Aorta (tissue), 5 donors: ENCODE measurements around the gene RAD51AP2. TPM values are rescaled to one million over a fixed set of nuclear protein-coding genes. Genes with fewer than 3 reads are reported as not detected.
A peak's percentile ranks its signal among the peaks of the same experiment; 100 is the strongest.

Experiments used
- ATAC-seq: fragments of 200-7000 bp; cut with Tn5 transposase; one replicate; pipeline ENCODE4 v1.9.1; 2022; ENCODE audit warnings: moderate library complexity; ENCODE audit not compliant: low FRiP score
- DNase-seq, 2 donors: peaks; one replicate each; pipeline ENCODE4 v3.0.0-alpha.2; 2020
- H3K27ac ChIP-seq, 2 donors: one replicate each; pipeline ENCODE4 v1.5.1; 2013; ENCODE audit warnings: low read length in 2 of 2, mild to moderate bottlenecking in 2 of 2, moderate library complexity in 2 of 2, control low read depth in 1 of 2, inconsistent platforms in 1 of 2, low read depth in 1 of 2
- H3K27me3 ChIP-seq, 2 donors: one replicate each; pipeline ENCODE4 v1.6.1; 2013; ENCODE audit warnings: control low read depth in 1 of 2, low read length in 1 of 2, mild to moderate bottlenecking in 1 of 2, moderate library complexity in 1 of 2; ENCODE audit not compliant: insufficient read depth in 2 of 2, control insufficient read depth in 1 of 2
- H3K36me3 ChIP-seq, 2 donors: one replicate each; pipeline ENCODE4 v1.6.1; 2013; ENCODE audit warnings: control low read depth in 1 of 2, low read length in 1 of 2, mild to moderate bottlenecking in 1 of 2; ENCODE audit not compliant: insufficient read depth in 2 of 2, control insufficient read depth in 1 of 2
- H3K4me1 ChIP-seq, 2 donors: one replicate each; pipeline ENCODE4 v1.6.1; 2013; ENCODE audit warnings: low read length in 2 of 2, control low read depth in 1 of 2, mild to moderate bottlenecking in 1 of 2, moderate library complexity in 1 of 2; ENCODE audit not compliant: insufficient read depth in 2 of 2, control insufficient read depth in 1 of 2
- H3K4me3 ChIP-seq, 2 donors: one replicate each; pipeline ENCODE4 v1.5.1; 2013; ENCODE audit warnings: low read length in 2 of 2, control low read depth in 1 of 2, mild to moderate bottlenecking in 1 of 2
- H3K9me3 ChIP-seq: one replicate; pipeline ENCODE4 v1.6.1; 2013; ENCODE audit warnings: mild to moderate bottlenecking, low read length; ENCODE audit not compliant: control insufficient read depth
- WGBS, 2 donors: extraction: QIAGEN DNeasy Blood & Tissue Kit; methylation state at CpG; one replicate each; pipeline ENCODE4 v1.1.7; 2013; 5-methylcytosine and 5-hydroxymethylcytosine counted together
- intact Hi-C, 2 donors: fragments of 100-400 bp; cut with DNase I; formaldehyde crosslinking; loops; one replicate each; pipeline versions ENCODE4 v1.14.2 to v1.15.0; 2022
- polyA plus RNA-seq, 2 donors: library from polyadenylated mRNA; stranded (reverse); fragments of 200-250 nt; gene quantifications; one replicate each; pipeline ENCODE4 v1.2.3, GENCODE V29; 2013
- total RNA-seq, 2 donors: library from RNA; stranded (reverse); fragmentation: NEBNext Ultra II Directional; extraction: Animal tissue kit (Norgen Biotek cat#: 25700); gene quantifications; one replicate each; pipeline ENCODE4 v1.2.1, GENCODE V29; 2021
- donor health status: healthy with polysubstance abuse.
- donor health status: Bipolar disorder and iron deficiency.
- donor health status: DM: no; HTN: no; CAD: no.
- donor health status: DM: no; HTN: no; CAD: no.
- donor health status: DM: yes; HTN: yes; CAD: no.

RAD51AP2 gene
- total and polyA plus RNA-seq, 4 donors, result 0.13 TPM; not detected in 3

DNA sequence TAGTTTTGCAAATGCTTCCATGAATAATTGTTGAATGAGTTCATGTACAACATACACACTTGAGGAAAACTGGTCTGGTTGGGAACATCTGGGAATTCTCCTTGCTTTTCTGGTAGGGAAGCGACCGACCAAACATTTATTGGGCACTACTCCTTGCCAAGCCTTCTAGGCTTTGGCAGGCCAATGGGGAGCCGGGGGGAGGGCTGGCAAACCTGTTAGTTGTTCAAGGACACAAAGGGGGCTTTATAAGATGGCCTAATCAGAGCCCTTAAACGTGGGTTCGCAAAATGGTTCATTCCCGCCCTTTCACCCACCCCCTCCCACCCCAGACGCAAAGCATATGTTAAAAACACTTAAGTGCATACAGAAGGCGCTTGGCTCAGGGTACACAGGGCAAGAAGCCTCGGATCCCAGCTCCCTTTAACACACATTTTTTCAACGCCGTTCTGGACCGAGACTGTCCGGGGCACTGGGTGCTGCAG, 21.4 kb upstream of the RAD51AP2 start:
- Histone ChIP-seq H3K4me1 (no peaks in the 10 kb centered on the region), H3K27ac (no peak overlapping the region), H3K27me3 (peaks cover 0 to 2% of the 10 kb centered on the region in 2 donors), H3K4me3 (peak overlapping the region in 1 of 2 donors; percentile 37), H3K36me3 (no peaks in the 10 kb centered on the region), H3K9me3 (no peaks in the 10 kb centered on the region)
- ATAC-seq, result no peak
- intact Hi-C loops, result no loop called here
- DNase-seq, result peak in 1 of 2 donors; percentile 54
- 6% methylated on average over 13 of the region's 13 CpGs for WGBS, 2 donors

DNA sequence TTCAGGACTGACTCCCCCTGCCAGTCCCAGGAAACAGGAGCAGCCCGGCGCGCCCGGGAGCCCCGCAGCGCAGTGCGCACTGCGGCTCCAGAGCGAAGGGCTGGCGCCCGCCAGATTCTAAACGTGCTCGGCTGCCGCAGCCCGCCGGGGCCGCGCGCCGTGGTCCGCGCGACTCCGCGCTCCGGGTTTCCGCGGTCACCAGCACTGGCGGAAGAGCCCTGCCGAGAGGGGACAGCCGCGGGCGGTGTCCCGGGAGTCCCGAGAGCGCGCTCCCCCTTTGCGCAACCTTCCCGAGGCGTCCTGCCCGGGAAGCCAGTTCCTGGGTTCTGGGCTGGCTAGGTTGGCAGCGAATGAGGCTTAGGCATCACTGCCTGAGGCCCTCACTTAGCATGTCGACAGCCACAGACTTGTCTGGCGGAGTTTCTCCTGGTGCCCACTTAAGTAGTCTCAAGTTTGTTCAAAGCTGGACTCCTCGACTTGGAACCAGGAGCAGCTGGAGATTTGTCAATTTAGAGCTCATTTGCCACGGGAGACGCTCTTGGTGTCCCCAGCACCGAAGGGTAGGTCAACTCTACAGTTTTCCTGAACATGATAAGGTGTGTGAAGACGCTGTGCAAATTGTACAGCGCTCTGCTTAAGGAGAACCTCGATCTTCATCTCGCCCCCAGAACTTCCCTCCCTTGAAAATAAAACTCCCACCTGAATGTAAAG, 20.8 kb upstream of the RAD51AP2 start:
- H3K4me3 ChIP-seq, result peak overlapping the region; percentile 30 to 54
- ATAC-seq (peak; percentile 88), DNase-seq (peak; percentile 64 to 83)
- peaks cover 0 to 2% of the 10 kb centered on the region in 2 donors for H3K27me3 ChIP-seq
- no peak overlapping the region for H3K27ac ChIP-seq
- WGBS, 2 donors, result 2% methylated on average over 50 to 52 of the region's 52 CpGs
- no peaks in the 10 kb centered on the region for H3K9me3 ChIP-seq
- intact Hi-C loops, result no loop called here
- H3K36me3 ChIP-seq, result no peaks in the 10 kb centered on the region
- H3K4me1 ChIP-seq, result no peaks in the 10 kb centered on the region

DNA sequence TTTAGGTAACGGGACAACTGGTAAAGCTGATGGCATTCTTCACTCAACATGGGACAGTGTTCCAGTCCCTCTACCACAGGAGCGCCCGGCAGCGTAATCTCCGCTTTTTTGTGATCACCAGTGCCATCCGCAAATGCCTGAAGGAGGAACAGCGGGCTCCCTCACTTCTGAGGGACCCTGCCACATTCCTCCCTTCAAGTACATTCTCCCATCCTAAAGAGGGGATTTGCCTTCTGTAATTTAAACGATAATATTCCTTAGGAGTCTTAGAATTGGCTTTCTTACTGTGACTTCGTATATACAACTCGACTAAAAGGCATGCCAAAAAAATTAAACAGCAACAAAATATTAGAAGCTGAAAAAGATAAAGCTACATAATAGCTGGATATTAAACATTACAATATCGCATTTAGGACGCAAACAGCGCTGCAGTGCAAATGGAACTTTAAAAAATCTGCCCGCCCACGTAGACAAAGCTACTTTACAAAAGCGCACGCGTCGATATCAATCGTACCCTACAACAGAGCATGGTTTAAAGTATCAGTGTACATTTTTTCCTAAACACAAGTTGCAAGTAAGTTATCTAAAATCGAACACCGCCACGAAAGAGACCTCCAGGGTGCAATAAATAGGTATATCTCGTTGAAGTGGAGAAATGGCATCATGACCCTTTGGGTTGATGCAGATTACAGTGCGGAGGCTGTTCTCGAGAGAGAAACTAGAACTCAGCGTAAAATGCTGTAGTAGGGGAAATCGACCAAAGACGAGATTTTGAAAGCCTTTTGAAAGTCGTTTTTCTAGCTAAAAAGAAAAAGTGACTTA, 20.0 kb upstream of the RAD51AP2 start:
- Histone ChIP-seq H3K27me3 (no peaks in the 10 kb centered on the region), H3K27ac (no peak overlapping the region)
- no peak for ATAC-seq

DNA sequence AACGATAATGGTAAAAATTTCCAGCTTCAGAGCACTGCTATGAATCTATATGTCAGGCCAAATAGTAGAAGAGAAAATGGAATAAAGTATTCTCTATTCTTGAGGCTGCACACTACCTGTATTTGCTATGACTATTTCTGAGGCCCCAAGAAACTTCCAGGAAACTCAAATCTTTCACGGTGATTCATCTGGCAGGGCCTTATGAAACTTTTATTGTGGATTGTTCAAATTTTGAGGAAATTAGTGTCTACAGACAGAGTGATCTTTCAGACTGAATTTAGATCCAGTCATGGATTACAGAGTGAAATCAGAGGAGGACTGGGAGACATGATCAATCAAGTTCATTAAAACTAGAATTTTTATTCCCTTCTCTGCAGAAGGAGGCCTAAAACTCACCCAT, 18.2 kb upstream of the RAD51AP2 start:
- DNase-seq, result no peak
- WGBS, 2 donors, result 92% methylated on average over 2 of the region's 2 CpGs
- no peaks in the 10 kb centered on the region for H3K9me3 ChIP-seq
- H3K4me3 ChIP-seq, result no peak overlapping the region
- no peaks in the 10 kb centered on the region for H3K27me3 ChIP-seq
- H3K27ac ChIP-seq, result no peak overlapping the region
- intact Hi-C loops, result no loop called here
- H3K4me1 ChIP-seq, result no peaks in the 10 kb centered on the region
- H3K36me3 ChIP-seq, result no peaks in the 10 kb centered on the region
- no peak for ATAC-seq

More for the DNA sequence above, 20.0 kb upstream of the RAD51AP2 start:
- 6 to 9% methylated on average over 30 of the region's 30 CpGs for WGBS, 2 donors
- Histone ChIP-seq H3K4me3 (peak overlapping the region; percentile 30 to 54), H3K4me1 (no peaks in the 10 kb centered on the region), H3K36me3 (no peaks in the 10 kb centered on the region), H3K9me3 (no peaks in the 10 kb centered on the region)
- intact Hi-C loops, result no loop called here
- DNase-seq, result no peak

DNA sequence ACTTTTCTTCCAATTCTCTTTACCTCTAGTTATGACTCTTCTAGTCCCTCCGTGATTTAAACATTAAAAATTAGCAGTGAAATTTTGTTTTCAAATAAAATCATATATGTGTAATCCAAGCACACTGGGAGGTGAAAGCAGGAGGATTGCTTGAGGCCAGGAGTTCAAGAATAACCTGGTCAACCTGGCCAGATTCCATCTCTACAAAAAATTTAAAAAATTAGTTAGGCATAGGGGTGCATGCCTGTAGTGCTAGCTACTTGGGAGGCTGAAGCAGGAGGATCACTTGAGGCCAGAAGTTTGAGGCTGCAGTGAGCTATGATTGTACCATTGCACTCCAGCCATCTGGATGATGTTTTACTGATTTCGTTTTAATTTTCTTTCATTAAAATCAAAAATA, 15.3 kb upstream of the RAD51AP2 start:
- Histone ChIP-seq H3K27ac (no peak overlapping the region), H3K27me3 (no peaks in the 10 kb centered on the region), H3K9me3 (no peaks in the 10 kb centered on the region), H3K36me3 (no peaks in the 10 kb centered on the region), H3K4me1 (no peaks in the 10 kb centered on the region), H3K4me3 (no peak overlapping the region)
- no peak for ATAC-seq
- no peak for DNase-seq
- intact Hi-C loops, result no loop called here
- WGBS, 2 donors, result 76 to 83% methylated on average over 2 of the region's 2 CpGs

DNA sequence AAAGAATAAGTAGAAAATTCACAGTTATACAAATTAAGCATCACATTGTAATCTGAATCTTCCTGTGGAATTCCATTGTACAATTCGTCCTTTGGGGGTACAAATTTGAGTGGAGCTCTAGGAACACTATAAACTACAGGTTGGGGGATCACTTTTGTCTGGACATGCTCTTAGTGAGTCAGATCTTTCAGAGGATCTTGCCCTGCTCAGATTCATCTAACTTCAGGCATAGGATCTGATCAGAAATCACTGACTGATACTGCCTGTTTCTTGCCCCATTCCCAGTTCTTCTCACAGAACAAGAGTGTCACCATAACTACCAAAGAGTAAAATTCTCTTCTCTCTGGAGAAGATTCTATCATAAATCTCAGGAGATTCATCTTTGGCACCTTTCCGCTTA, 11.5 kb upstream of the RAD51AP2 start:
- DNase-seq (no peak), ATAC-seq (no peak)
- H3K27ac ChIP-seq, result no peak overlapping the region
- no peaks in the 10 kb centered on the region for H3K4me1 ChIP-seq
- 57 to 73% methylated on average over 2 of the region's 2 CpGs for WGBS, 2 donors
- H3K9me3 ChIP-seq, result no peaks in the 10 kb centered on the region
- intact Hi-C loops, result no loop called here
- no peaks in the 10 kb centered on the region for H3K27me3 ChIP-seq
- no peak overlapping the region for H3K4me3 ChIP-seq
- H3K36me3 ChIP-seq, result no peaks in the 10 kb centered on the region

DNA sequence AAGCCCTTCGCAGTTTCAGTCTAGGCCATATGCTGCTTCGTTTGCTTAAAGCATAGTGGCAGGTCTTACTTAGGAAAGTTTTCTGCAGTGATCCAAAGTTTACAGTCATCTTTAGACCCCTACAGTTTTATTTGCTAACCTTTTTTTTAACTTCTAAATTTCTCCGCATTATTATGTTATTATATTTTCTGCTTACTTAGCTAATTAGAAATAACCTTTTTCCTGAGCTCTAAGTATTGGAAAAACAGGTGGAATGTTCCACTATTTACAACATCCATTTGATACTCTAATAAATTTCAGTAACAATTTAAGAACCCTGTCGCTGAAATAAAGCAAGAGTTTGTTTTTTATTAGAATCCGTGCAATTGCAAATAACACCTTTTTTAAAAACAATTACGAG, 4.1 kb upstream of the RAD51AP2 start:
- no peaks in the 10 kb centered on the region for H3K36me3 ChIP-seq
- WGBS, 2 donors, result 87 to 88% methylated on average over 6 of the region's 6 CpGs
- H3K4me1 ChIP-seq, result no peaks in the 10 kb centered on the region
- H3K4me3 ChIP-seq, result no peak overlapping the region
- H3K9me3 ChIP-seq, result no peaks in the 10 kb centered on the region
- no peaks in the 10 kb centered on the region for H3K27me3 ChIP-seq
- no peak for DNase-seq
- ATAC-seq, result no peak
- no peak overlapping the region for H3K27ac ChIP-seq
- intact Hi-C loops, result no loop called here

DNA sequence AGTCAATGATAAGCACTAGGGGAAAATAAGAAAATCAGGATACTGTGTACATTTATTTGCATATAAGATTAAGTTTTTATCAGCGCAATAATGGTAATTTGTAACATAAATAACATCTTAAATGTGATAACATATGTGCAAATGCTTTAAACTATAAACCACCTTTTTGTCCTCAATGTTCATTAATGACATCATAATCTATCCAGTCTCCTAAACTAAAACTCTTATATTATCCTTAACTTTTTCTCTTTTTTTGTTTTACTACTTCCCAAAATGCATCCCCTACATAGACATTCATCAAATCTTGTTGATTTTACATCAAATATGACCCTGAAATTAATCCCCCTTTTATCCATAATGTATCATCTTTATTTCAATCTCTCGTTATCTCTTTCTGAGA, 3.4 kb upstream of the RAD51AP2 start:
- WGBS, 2 donors, result 88 to 89% methylated on average over 2 of the region's 2 CpGs
- no peaks in the 10 kb centered on the region for H3K4me1 ChIP-seq
- no peaks in the 10 kb centered on the region for H3K36me3 ChIP-seq
- DNase-seq (no peak), ATAC-seq (no peak)
- no peaks in the 10 kb centered on the region for H3K27me3 ChIP-seq
- no peaks in the 10 kb centered on the region for H3K9me3 ChIP-seq
- H3K27ac ChIP-seq, result no peak overlapping the region
- intact Hi-C loops, result no loop called here
- H3K4me3 ChIP-seq, result no peak overlapping the region

DNA sequence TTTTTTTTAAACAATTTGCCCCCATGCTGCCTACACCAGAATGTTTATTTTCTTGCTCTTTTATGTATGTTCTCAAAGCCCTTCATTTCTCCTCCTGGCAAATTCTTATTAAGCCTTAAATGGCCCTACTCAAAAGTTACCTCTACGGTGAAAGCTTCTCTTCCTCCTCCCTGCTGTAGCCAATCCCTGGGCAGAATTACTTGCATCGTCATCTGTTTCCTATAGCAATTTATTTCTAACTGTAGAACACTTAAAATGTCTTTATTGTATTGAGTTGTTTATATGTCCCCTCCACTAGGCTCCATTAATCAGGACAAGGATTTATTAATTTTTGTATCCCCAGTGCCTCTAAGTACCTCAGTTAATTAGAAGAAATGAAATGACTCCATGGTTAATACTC, 2.5 kb upstream of the RAD51AP2 start:
- Histone ChIP-seq H3K4me3 (no peak overlapping the region), H3K36me3 (no peaks in the 10 kb centered on the region), H3K4me1 (no peaks in the 10 kb centered on the region), H3K9me3 (no peaks in the 10 kb centered on the region), H3K27ac (no peak overlapping the region), H3K27me3 (no peaks in the 10 kb centered on the region)
- ATAC-seq, result no peak
- WGBS, 2 donors, result 74 to 80% methylated on average over 2 of the region's 2 CpGs
- intact Hi-C loops, result no loop called here
- no peak for DNase-seq
